NCI-H82 treated with DMSO at 0.1 percent for 48 hours (cell line): ENCODE measurements around the gene HIPK2.

ENCODE experiments used
- DNase-seq: peaks from one replicate; lab custom pipeline; 2025; ENCODE audit not compliant: unreplicated experiment; lab: John Stamatoyannopoulos, UW

The HIPK2 gene

GRCh38 chr7:139718141-139718540, 59.7 kb downstream of the HIPK2 start:
- DNase-seq = no peak

- DNase-seq = no peak
Observed at GRCh38 chr7:139716156-139716942, 61.4 kb downstream of the HIPK2 start.

DNA sequence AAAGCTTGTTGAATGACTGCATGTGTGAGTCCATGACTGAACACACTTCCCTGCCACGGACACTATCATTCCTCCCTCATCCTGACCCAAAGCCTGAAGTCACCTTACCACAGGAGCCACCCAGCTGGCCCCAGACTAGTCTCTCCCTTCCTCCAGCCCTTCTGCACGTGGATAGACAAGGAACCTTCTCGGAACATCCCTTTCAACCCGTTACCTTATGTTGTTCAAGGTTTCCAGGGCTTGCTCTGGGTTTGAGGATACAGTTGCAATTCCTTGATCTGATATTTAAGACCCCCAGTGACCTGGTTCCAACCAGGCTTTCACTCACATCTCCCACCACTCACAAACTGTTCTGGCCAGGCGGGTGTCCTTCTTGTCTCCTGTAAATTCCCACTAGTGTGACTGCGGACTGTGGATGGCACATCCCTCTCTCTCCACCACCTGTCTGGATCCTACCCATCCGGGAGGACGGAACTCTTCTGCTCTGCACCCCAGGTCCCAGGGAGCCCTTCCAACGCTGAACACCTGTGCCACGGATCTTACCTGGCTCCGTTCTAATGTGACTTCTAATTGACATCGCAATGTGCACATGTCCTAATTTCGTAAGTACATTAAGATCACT, 62.5 kb downstream of the HIPK2 start:
- no peak for DNase-seq

GRCh38 chr7:139714163-139714901, 63.5 kb downstream of the HIPK2 start:
- no peak for DNase-seq

DNA sequence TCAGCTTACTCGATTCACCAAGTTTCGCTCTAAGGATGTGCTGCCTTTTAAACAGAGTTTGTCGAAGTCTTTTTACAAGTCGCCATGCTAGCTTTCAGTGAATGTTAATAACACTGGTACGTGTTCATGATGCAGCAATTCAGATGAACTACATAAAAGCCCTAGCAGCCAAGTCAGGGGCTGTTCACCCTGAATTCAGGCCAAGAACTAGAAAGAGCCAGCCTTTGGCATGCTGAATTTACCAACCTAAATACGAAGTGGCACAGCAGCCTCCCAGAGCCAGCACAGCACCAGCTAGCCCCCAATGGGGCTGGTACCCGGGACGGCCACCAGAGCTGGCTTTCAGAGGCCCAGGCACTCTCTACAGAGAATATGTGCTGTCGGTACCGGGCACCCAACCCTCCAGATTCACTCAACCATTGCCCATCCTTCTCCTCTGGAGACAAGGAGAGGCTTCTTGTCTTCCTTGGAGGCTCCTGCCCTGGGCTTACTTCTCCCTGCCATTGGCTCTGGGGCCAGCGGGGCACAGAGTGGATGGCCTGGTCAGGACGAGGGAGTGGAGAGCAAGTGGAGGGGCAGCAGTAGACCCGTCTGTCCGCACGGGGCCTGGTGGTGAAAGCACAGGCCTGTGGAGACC, 64.2 kb downstream of the HIPK2 start:
- DNase-seq = no peak

DNA sequence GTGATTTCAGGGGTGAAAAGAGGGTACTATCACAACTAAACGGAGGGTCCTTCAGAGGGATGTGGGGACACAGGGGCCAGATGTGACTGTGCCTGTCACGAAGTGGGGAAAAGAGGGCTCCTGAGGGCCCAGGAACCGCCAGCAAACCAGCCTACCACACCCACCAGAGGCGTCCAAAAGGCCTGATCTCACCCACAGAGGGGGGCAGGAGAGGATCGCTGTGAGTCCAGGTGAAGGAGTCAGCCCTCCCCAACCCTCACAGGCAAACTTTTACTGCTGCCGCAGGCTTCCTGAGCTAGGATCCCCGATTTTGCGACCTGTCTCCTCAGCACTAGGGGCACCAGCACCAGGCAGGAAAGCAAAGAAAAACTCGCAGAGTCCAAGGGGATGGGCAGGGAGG, 64.7 kb downstream of the HIPK2 start:
- DNase-seq = no peak

GRCh38 chr7:139711991-139712743, 65.6 kb downstream of the HIPK2 start:
- no peak for DNase-seq

DNA sequence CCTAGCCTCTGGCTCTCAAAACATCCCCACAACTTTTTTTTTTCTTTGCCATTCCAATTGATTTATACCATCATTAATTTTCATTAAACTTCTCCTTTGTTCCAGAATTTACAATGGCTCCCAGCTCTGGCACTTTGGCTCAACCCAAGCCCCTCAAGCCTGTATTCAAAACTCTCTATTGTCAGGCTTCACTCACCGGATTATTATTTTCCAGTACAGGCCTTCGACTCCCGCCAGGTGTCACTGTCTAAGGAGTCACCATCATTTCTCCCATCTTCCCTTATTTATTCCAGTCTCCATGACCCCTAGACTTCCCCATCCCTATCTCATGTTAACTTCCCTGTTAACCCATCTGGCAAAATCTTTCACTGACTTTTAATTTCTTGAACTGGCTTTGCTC, 67.8 kb downstream of the HIPK2 start:
- DNase-seq = no peak

- no peak for DNase-seq
Observed at GRCh38 chr7:139709485-139709884, 68.3 kb downstream of the HIPK2 start.

- no peak for DNase-seq
Observed at GRCh38 chr7:139708541-139708940, 69.3 kb downstream of the HIPK2 start.

- no peak for DNase-seq
Observed at GRCh38 chr7:139706837-139707236, 71.0 kb downstream of the HIPK2 start.

- DNase-seq = no peak
Observed at GRCh38 chr7:139704308-139704879, 73.4 kb downstream of the HIPK2 start.

GRCh38 chr7:139703487-139704307, 74.1 kb downstream of the HIPK2 start:
- DNase-seq = no peak

- DNase-seq = no peak
Observed at GRCh38 chr7:139702811-139703486, 74.8 kb downstream of the HIPK2 start.

DNA sequence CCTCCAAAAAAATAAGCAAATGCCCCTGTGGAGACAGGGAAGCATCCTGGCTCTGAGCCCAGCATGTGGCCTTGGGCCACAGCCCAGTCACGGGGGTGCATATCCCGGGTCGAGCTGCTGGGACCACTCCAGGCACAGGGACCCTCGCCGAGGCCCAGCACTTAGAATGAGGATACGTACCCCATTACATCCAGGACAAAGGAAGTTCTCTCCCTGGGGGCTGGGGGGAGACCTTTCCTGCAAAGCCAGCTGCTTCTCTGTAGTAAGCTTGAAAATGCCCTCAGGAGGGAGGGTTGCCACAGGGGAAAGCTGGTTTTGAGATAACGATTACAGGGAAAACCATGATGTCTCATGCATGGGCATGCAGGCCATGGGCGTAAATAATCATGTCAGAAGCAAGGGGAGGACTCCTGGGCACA, 75.5 kb downstream of the HIPK2 start:
- no peak for DNase-seq

DNA sequence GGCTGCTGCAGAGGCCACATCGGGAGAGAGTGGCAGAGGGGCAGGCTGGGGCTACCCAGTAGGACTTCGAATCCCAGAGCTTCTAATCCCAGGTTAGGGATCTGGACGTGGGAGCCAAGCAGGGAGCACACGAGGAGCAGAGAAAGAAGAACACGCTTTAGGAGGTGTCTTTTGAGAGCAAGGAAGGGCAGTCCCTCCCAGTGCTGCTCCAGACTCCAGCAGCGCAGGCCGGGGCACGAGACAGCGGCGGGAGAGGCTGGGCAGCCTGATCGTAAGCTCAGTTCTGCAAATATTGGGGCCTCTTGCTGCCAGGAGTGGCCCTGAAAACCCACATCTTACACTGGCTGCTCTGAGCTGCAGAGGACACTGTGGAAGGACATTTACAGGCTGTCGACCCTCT, 75.9 kb downstream of the HIPK2 start:
- DNase-seq = no peak

- no peak for DNase-seq
Observed at GRCh38 chr7:139700505-139701235, 77.1 kb downstream of the HIPK2 start.
